Measurements from ENCODE around the gene ZNFX1.

- TF ChIP-seq POLR2A (IDR thresholded peaks at IDR 0.05) (no peak), CTCF (IDR thresholded peaks at IDR 0.05) (no peak)
These were observed 2.0 kb upstream of the ZNFX1 start for GRCh38 chr20:49279677-49280462.
